GM15510 (cell line): ENCODE measurements around the gene MYLIP.

Experiments used
- POLR2A ChIP-seq: IDR thresholded peaks from 3 replicates; pipeline ENCODE4 v1.6.1; 2011; ENCODE audit warnings: borderline replicate concordance; ENCODE audit not compliant: insufficient read length; ENCODE audit errors: extremely low read depth

MYLIP gene

GRCh38 chr6:16149305-16149704 lies 20.4 kb downstream of the MYLIP start:
- no peak for TF ChIP-seq POLR2A

- TF ChIP-seq POLR2A, result no peak
Measured at GRCh38 chr6:16150098-16150497, 21.2 kb downstream of the MYLIP start.

- TF ChIP-seq POLR2A, result no peak
Measured at GRCh38 chr6:16153211-16153820, 24.4 kb downstream of the MYLIP start.

GRCh38 chr6:16154904-16155303 lies 26.0 kb downstream of the MYLIP start:
- no peak for TF ChIP-seq POLR2A

GRCh38 chr6:16157492-16157891 lies 28.6 kb downstream of the MYLIP start:
- no peak for TF ChIP-seq POLR2A

- no peak for TF ChIP-seq POLR2A
Measured at GRCh38 chr6:16157909-16158308, 29.0 kb downstream of the MYLIP start.

- TF ChIP-seq POLR2A, result no peak
Measured at GRCh38 chr6:16158943-16159557, 30.2 kb downstream of the MYLIP start.

GRCh38 chr6:16160794-16161193 lies 31.9 kb downstream of the MYLIP start:
- no peak for TF ChIP-seq POLR2A

- TF ChIP-seq POLR2A, result no peak
Measured at GRCh38 chr6:16162003-16162402, 33.1 kb downstream of the MYLIP start.

- no peak for TF ChIP-seq POLR2A
Measured at GRCh38 chr6:16163066-16163465, 34.2 kb downstream of the MYLIP start.

- no peak for TF ChIP-seq POLR2A
Measured at GRCh38 chr6:16163535-16164300, 34.8 kb downstream of the MYLIP start.

- TF ChIP-seq POLR2A, result no peak
Measured at GRCh38 chr6:16165641-16166040, 36.8 kb downstream of the MYLIP start.

- no peak for TF ChIP-seq POLR2A
Measured at GRCh38 chr6:16166871-16167608, 38.2 kb downstream of the MYLIP start.

GRCh38 chr6:16168121-16168520 lies 39.2 kb downstream of the MYLIP start:
- no peak for TF ChIP-seq POLR2A

- TF ChIP-seq POLR2A, result no peak
Measured at GRCh38 chr6:16168858-16169257, 40.0 kb downstream of the MYLIP start.
